ENCODE results near the gene VAV3. TPM values are rescaled to one million over a fixed set of nuclear protein-coding genes. Genes with fewer than 3 reads are reported as not detected.

The VAV3 gene
- total RNA-seq, 1 donor from 2014 or later, result 159 TPM

DNA sequence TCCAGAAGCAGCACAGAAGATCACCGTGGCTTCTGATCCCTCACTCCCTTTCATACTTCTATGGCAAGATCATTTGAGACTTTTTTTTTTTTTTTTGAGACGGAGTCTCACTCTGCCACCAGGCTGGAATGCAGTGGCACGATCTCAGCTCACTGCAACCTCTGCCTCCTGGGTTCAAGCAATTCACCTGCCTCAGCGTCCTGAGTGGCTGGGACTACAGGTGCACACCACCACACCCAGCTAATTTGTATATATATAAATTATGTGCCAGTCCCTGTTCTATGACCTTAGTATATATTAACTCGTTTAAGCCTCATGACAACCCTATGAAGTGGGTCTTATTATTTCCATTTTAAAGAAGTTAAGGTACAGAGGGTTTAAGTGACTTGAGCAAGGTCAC is 298.5 kb downstream of the VAV3 start:
- TF ChIP-seq, protein P1, sequence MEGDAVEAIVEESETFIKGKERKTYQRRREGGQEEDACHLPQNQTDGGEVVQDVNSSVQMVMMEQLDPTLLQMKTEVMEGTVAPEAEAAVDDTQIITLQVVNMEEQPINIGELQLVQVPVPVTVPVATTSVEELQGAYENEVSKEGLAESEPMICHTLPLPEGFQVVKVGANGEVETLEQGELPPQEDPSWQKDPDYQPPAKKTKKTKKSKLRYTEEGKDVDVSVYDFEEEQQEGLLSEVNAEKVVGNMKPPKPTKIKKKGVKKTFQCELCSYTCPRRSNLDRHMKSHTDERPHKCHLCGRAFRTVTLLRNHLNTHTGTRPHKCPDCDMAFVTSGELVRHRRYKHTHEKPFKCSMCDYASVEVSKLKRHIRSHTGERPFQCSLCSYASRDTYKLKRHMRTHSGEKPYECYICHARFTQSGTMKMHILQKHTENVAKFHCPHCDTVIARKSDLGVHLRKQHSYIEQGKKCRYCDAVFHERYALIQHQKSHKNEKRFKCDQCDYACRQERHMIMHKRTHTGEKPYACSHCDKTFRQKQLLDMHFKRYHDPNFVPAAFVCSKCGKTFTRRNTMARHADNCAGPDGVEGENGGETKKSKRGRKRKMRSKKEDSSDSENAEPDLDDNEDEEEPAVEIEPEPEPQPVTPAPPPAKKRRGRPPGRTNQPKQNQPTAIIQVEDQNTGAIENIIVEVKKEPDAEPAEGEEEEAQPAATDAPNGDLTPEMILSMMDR (IDR thresholded peaks at IDR 0.05; ENCODE audit: unreplicated experiment), result no peak
- peak overlapping the region; percentile 75 for H3K4me3 Mint-ChIP-seq (ENCODE audit: unreplicated experiment)
- DNase-seq (ENCODE audit: low spot score), result no peak
- no peaks in the 10 kb centered on the region for H3K9me3 Mint-ChIP-seq (ENCODE audit: unreplicated experiment)
- H3K4me1 Mint-ChIP-seq (ENCODE audit: unreplicated experiment), result peaks cover 12% of the 10 kb centered on the region
- no peak overlapping the region for H3K27ac Mint-ChIP-seq (ENCODE audit: unreplicated experiment)
- H3K27me3 Mint-ChIP-seq (ENCODE audit: unreplicated experiment), result no peaks in the 10 kb centered on the region
- peaks cover 15% of the 10 kb centered on the region for H3K36me3 Mint-ChIP-seq (ENCODE audit: low read depth, unreplicated experiment)

DNA sequence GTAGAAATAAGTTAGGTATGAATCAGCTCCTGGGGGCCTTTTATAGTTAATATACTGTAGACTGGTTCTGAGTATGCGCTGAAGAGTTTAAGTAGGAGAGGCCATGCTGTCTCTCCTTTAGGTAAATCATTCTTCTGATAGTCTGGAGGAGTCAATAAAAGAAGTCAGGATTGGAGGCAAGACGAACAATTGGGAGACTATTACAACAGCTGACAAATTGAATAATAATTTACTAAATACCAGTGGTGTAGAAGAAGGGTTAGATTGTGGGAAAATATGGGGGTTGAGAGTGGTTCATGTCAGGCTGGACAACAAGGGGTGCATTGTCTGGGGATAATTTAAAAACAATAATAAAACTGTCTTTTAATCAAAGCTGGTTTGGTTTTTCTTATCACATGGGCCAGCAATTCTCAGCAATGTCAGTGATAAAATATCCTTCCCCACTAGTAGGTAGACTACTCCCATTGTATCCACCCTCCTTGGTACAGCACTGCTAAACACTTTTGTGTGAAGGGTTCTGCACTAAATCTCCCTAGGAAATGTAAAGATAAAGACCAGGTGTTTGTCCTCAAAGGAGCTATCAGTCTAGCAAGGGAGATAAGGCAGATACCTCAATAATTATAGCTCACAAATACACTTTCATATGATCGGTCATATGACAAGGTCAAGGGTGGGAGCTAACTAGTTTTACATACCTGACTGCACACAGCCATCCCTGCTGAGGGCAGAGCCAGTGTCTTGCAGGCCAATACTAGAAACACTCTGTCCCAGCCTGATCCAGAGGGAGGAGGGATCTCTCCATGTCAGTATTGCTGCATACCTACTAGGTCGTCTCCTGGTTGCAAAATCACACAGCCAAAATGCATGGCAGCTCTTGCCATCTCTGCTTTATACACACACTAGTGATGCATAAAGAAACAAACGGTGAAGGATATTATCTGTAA is 299.7 kb downstream of the VAV3 start:
- TF ChIP-seq, protein P1 (IDR thresholded peaks at IDR 0.05; ENCODE audit: unreplicated experiment), result no peak
- peaks cover 12% of the 10 kb centered on the region for H3K4me1 Mint-ChIP-seq (ENCODE audit: unreplicated experiment)

DNA sequence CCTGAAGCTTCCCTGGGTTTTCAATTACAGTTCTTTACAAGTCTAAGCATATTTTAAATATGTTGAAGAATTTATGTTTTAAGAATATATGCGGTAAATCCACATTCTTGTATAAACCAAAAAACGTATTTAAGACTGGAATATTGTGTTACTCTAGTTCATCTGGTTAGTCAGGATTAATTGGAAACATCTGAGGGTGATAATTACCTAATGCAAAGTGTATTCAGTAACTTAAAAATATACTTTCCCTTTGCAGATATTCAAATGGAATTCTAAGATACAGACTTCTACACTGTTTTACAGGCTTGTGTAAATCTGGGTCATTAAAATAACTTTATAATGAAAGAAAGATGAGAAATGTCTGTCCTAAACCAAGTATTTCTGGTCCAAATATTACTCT is 302.0 kb downstream of the VAV3 start:
- TF ChIP-seq, protein P1 (IDR thresholded peaks at IDR 0.05; ENCODE audit: unreplicated experiment), result no peak
- Mint-ChIP-seq H3K9me3 (ENCODE audit: unreplicated experiment) (no peaks in the 10 kb centered on the region), H3K4me1 (ENCODE audit: unreplicated experiment) (peaks cover 12% of the 10 kb centered on the region), H3K4me3 (ENCODE audit: unreplicated experiment) (no peak overlapping the region), H3K27ac (ENCODE audit: unreplicated experiment) (no peak overlapping the region), H3K27me3 (ENCODE audit: unreplicated experiment) (no peaks in the 10 kb centered on the region), H3K36me3 (ENCODE audit: low read depth, unreplicated experiment) (peaks cover 15% of the 10 kb centered on the region)
- DNase-seq (ENCODE audit: low spot score), result no peak

More for the DNA sequence above, 299.7 kb downstream of the VAV3 start:
- peaks cover 15% of the 10 kb centered on the region for H3K36me3 Mint-ChIP-seq (ENCODE audit: low read depth, unreplicated experiment)
- no peaks in the 10 kb centered on the region for H3K9me3 Mint-ChIP-seq (ENCODE audit: unreplicated experiment)
- no peak overlapping the region for H3K27ac Mint-ChIP-seq (ENCODE audit: unreplicated experiment)
- DNase-seq (ENCODE audit: low spot score), result no peak
- peak overlapping the region; percentile 1 for H3K4me3 Mint-ChIP-seq (ENCODE audit: unreplicated experiment)
- no peaks in the 10 kb centered on the region for H3K27me3 Mint-ChIP-seq (ENCODE audit: unreplicated experiment)

DNA sequence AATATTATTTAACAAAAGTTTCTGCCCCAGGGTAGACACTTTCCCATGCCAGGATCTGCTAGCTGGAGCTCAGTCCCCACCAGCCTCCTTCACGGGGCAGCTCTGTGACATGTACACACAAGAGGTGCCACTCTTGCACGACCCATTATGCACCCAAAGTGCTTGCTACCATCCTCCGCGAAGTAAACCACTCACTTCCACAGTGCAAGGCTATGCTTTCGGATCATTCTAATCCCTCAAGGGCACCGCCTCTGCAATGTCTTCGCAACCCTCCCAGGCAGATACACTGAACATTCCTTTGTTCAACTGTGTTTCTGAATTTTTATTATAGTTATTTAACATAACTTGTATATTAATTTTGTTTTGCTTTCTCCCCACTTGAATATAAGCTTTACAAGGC is 303.8 kb downstream of the VAV3 start:
- Mint-ChIP-seq H3K4me1 (ENCODE audit: unreplicated experiment) (peaks cover 7% of the 10 kb centered on the region), H3K27ac (ENCODE audit: unreplicated experiment) (peak overlapping the region; percentile 73), H3K9me3 (ENCODE audit: unreplicated experiment) (no peaks in the 10 kb centered on the region), H3K27me3 (ENCODE audit: unreplicated experiment) (no peaks in the 10 kb centered on the region), H3K4me3 (ENCODE audit: unreplicated experiment) (no peak overlapping the region), H3K36me3 (ENCODE audit: low read depth, unreplicated experiment) (peaks cover 15% of the 10 kb centered on the region)
- DNase-seq (ENCODE audit: low spot score), result no peak
- TF ChIP-seq, protein P1 (IDR thresholded peaks at IDR 0.05; ENCODE audit: unreplicated experiment), result no peak

DNA sequence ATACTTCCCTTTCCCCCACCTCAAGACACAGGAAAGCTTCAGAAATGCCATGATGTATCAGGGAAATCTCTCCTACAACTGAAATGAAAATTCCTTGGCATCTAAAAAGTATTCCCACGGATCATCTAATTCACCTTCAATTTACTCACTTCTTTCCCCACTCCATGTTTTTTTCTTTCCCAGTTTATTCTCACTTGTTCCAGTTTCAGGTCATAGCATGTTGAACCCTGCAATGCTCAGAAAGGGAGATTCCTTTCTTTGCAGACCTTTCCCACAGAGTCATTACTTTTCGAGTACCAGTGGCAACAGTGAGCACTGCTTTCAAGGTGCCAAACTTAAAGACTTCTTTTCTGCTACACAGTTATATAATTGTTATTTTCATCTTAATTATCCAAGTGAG is 305.0 kb downstream of the VAV3 start:
- DNase-seq (ENCODE audit: low spot score), result no peak
- TF ChIP-seq, protein P1 (IDR thresholded peaks at IDR 0.05; ENCODE audit: unreplicated experiment), result no peak
- peak overlapping the region; percentile 17 for H3K27ac Mint-ChIP-seq (ENCODE audit: unreplicated experiment)
- H3K36me3 Mint-ChIP-seq (ENCODE audit: low read depth, unreplicated experiment), result peaks cover 10% of the 10 kb centered on the region
- H3K9me3 Mint-ChIP-seq (ENCODE audit: unreplicated experiment), result no peaks in the 10 kb centered on the region
- H3K4me3 Mint-ChIP-seq (ENCODE audit: unreplicated experiment), result no peak overlapping the region
- no peaks in the 10 kb centered on the region for H3K4me1 Mint-ChIP-seq (ENCODE audit: unreplicated experiment)
- H3K27me3 Mint-ChIP-seq (ENCODE audit: unreplicated experiment), result no peaks in the 10 kb centered on the region

Measured in endothelial cell (in vitro differentiated cells).